PC-9 (cell line): ENCODE results near the gene PCDH9.

Source experiments
- EZH2 ChIP-seq: fragments of 200-600 bp; sonication (generic); IDR thresholded peaks from 2 replicates; pipeline ENCODE4 v1.8.0; 2017; ENCODE audit warnings: antibody characterized with exemption, low read depth
- TF ChIP-seq, protein P1 (sequence below): fragments of 200-600 bp; sonication (generic); conservative IDR thresholded peaks from 2 replicates; pipeline ENCODE4 v1.6.1; 2017; ENCODE audit warnings: mixed run types, antibody characterized with exemption, mild to moderate bottlenecking, moderate library complexity

GRCh38 chr13:67238277-67238859, 8.2 kb upstream of the PCDH9 start:
- TF ChIP-seq, protein P1, sequence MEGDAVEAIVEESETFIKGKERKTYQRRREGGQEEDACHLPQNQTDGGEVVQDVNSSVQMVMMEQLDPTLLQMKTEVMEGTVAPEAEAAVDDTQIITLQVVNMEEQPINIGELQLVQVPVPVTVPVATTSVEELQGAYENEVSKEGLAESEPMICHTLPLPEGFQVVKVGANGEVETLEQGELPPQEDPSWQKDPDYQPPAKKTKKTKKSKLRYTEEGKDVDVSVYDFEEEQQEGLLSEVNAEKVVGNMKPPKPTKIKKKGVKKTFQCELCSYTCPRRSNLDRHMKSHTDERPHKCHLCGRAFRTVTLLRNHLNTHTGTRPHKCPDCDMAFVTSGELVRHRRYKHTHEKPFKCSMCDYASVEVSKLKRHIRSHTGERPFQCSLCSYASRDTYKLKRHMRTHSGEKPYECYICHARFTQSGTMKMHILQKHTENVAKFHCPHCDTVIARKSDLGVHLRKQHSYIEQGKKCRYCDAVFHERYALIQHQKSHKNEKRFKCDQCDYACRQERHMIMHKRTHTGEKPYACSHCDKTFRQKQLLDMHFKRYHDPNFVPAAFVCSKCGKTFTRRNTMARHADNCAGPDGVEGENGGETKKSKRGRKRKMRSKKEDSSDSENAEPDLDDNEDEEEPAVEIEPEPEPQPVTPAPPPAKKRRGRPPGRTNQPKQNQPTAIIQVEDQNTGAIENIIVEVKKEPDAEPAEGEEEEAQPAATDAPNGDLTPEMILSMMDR = peak; percentile 80
- TF ChIP-seq EZH2 = no peak
